SU-DHL-6 (cell line): Measurements from ENCODE around the gene SOWAHB.

ENCODE experiments used
- CTCF ChIP-seq: fragments of 200-600 bp; sonication (generic); IDR thresholded peaks from one replicate; pipeline ENCODE4 v1.5.1; 2017; ENCODE audit warnings: antibody characterized with exemption, mild to moderate bottlenecking, low read length, moderate library complexity; ENCODE audit not compliant: insufficient read depth, poor library complexity, severe bottlenecking
- EZH2phosphoT487 ChIP-seq: fragments of 200-600 bp; sonication (generic), shearing (Covaris generic); conservative IDR thresholded peaks from 2 replicates; pipeline ENCODE4 v1.6.1; 2018; ENCODE audit warnings: mild to moderate bottlenecking, antibody characterized with exemption, low read length, moderate library complexity, mixed read lengths

- no peak for TF ChIP-seq CTCF
- TF ChIP-seq EZH2phosphoT487 = no peak
These were observed 33.8 kb upstream of the SOWAHB start for GRCh38 chr4:76931576-76932276.
